GM12801 (cell line): ENCODE data around the gene NOCT.

Experiments used
- TF ChIP-seq, protein P1 (sequence below): IDR thresholded peaks from one replicate; pipeline ENCODE4 v1.5.1; 2011; ENCODE audit warnings: control low read depth; ENCODE audit not compliant: insufficient read length; ENCODE audit errors: extremely low read depth

NOCT gene

DNA sequence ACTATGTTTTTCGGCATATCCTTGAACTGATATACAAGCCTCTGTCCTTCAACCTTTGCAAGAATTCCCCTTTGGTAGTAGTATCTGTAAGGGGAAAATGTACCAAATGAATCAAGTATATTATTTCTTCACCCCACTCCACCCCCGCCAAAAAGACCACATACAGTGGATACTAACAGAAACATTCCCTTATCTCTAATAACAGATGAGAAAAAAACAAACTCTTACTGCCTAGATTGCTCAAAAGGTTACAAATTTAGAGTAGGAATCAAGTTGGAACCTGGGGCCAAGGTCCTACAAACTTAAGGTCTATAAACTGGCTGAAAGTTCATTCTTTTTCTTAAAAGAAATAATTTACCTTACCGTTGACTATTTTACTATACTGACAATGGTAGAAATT lies 45.0 kb downstream of the NOCT start:
- TF ChIP-seq, protein P1, sequence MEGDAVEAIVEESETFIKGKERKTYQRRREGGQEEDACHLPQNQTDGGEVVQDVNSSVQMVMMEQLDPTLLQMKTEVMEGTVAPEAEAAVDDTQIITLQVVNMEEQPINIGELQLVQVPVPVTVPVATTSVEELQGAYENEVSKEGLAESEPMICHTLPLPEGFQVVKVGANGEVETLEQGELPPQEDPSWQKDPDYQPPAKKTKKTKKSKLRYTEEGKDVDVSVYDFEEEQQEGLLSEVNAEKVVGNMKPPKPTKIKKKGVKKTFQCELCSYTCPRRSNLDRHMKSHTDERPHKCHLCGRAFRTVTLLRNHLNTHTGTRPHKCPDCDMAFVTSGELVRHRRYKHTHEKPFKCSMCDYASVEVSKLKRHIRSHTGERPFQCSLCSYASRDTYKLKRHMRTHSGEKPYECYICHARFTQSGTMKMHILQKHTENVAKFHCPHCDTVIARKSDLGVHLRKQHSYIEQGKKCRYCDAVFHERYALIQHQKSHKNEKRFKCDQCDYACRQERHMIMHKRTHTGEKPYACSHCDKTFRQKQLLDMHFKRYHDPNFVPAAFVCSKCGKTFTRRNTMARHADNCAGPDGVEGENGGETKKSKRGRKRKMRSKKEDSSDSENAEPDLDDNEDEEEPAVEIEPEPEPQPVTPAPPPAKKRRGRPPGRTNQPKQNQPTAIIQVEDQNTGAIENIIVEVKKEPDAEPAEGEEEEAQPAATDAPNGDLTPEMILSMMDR = no peak

DNA sequence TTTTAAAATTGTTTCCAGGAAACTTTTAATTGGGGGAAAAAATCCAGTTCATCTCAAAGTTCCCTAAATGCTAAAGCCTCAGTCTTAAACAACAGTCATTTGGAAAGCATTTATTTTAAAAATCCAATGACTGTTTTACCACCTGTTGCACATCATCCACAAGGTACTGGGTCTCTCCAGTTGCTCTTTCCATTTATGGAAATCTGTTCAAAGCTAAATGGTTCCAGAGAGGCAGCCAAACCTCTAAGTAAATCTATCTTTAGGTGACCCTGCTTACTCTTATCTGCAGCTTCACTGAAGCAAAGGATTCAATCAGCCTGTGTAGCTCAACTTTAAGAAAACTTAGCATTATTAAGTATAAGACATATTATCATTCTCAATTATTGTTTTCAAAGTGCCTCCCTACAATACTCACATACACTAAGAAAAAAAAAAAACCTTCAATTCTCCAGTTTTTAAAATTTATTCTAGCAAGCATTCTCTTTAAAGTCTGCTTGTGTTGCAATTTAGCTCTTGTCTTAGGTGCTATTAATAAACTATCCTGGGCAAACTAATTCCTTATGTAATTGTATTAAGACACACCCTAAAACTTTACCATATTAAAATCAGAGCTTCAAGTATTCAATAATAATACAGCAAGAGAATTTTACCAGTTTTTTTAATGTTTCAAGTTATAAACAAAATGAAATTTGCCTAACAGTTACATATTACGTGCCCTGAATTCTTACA lies 60.6 kb downstream of the NOCT start:
- TF ChIP-seq, protein P1 = no peak

DNA sequence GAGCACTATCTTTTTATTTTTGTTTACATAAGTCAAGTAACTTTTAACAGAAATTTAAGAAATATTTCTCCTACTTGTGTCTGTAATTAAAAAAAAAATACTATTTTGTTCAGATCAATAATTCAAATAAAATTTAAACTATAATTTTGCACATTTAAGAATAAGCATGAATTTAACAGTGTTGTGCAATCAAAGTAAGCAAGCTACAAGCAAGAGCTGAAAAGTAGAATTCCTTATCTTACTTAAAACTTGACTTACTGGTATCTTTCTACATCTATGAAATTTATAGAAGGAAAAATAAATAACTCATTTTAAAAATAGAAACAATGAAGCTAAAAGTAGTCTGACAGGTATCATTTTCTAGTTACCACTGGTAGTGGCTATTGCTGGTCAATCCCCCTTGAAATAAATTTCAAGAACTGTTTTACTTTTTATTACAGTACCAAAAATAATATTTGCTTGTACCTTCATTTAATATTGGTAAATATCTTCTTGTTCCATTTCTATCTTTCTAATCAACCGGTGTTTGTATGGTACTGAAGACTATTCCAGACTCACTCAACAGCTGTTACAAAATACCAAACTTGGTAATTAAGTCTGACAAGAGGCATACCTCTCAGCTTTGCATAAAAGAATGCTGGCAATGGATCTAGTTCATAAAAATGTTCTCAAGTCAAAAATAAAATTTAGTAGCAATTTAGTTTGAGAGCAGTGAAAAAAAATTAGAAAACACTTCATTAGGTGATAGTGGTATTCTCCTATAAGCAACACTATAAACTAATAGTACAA lies 62.2 kb downstream of the NOCT start:
- TF ChIP-seq, protein P1 = no peak

DNA sequence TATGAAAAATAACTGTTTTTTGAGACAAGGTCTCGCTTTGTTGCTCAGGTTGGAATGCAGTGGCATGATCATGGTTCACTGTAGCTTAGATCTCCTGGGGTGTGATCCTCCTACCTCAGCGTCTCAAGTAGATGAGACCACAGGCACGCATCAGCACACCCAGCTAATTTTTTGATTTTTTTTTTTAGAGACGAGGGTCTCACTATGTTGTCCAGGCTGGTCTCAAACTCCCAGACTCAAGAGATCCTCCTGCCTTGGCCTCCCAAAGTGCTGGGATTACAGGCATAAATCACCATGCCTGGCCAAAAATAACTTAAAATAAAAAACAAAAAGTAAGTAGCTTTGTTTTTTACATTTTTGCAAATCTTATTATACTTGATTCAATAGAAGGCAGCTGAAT lies 63.3 kb downstream of the NOCT start:
- TF ChIP-seq, protein P1 = no peak

DNA sequence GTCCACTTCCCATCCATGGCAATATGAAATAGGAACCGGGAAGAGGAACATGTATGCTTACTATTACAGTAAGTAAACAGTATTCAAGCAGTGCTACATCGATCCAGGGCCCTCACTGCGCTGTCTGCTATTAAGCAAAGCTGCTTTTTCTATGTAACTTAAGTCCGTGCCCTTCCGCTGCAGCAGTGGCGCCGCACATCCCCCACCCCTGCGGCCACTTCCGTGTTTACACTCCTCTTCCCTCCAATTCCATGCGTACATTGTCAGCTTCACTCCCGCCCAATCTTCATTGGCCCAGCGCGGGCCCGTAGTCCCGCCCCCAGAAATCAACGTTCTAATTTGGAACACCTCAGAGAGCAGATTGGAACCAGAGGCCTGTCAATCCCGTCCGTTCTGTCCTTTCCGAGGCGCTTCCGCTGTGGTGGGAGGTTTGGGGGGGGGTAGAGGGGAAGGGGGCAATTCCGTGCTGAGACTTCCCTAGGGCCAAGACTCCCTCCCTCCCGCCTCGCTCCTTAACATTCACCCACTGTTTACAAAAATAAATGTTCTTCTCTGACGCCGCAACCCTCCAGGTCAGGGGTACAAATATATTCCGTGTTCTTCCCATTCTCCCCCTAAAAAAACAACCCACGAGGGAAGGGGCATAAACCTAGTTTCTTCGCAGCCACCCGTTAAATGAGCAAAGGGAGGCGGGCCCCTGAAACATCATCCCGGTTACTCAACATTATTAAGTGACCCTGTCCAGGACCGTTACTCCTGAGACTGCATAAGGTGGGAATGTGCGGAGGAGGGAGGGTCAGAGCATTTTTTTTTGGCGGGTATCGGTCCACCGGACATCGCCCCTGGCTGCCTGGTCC lies 67.4 kb downstream of the NOCT start:
- TF ChIP-seq, protein P1 = no peak

DNA sequence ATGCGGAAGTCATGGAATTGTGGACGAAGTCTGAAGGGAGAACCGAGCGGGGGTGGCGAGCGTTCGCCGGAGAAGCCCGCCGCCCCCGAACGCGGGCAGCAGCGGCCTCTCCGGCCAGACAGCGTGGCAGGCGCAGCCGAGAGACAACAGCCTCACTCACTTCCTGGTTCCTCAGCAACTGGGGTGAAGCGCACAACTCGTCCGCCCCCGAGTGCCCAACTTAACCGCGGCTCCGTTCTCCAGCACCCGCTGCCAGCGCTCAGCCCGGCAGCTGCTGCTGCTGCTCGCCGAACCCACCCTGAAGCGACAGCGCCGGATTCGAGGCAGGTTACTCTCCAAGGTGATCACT lies 68.0 kb downstream of the NOCT start:
- TF ChIP-seq, protein P1 = no peak

DNA sequence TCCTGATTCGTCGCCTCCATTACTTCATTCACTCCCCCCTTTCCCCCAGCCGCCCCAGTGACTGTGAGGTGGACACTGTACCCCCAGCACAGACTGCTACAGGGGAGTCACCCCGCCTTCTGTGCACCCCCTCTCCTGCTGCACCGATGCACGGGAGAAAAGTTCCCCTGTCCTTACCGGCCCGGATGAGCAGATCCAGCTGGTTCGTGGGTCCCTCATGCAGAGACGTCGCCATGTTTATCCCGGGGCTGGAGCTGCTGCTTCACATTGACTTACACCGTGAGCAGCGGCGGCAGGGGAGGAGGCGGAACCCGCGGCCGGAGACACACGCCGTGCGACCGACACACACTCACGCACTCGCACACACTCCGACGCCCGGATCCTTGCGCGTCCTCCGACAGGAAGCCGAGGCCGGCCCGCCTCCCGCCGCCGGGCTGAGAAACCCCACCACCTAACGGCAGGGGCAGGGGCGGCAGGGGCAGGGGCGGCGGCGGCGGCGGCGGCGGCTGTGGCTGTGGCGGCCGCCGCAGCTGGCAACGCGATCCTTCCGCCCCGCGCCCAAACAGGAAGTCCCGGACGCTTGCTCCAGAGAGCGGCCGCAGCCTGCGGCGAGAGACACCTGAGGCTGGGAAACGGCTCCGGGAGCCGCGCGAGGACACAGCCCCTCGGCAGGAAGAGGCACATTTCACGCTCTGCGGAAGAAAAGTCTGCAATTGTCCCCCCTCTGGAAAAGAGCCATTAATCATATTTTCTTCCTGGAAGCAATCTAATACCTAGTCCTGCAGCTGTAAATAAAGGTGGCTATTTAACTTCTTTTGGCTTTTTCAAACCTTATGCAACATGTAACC lies 68.6 kb downstream of the NOCT start:
- TF ChIP-seq, protein P1 = no peak
